ENCODE data around the gene YARS2. TPM values are rescaled to one million over a fixed set of nuclear protein-coding genes. Genes with fewer than 3 reads are reported as not detected.

Gene YARS2
- total RNA-seq, 1 donor from 2014 or later = 10.0 TPM

DNA sequence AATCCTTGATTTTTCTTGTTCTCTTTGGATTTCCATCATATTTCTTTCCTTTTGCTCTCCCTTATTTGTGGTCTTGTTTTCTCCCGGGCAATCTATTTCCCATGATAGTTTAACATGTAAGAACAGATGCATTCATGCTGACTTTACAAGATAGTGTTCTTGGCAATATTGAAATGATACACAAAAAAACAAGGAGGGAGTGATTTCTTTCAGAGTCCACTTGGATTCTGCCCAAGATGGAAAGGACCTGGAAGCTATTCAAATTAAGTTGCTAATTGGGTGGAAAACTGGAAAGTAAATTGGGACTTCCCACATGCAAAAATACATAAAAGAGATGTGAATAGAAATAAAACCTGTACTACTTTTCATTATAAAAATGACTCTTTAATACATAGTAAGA is 14.4 kb upstream of the YARS2 start:
- Mint-ChIP-seq H3K27ac (ENCODE audit: unreplicated experiment) (no peak overlapping the region), H3K9me3 (ENCODE audit: unreplicated experiment) (no peaks in the 10 kb centered on the region), H3K36me3 (ENCODE audit: unreplicated experiment) (peaks cover 3% of the 10 kb centered on the region), H3K4me3 (ENCODE audit: unreplicated experiment) (no peak overlapping the region), H3K4me1 (ENCODE audit: low read depth, unreplicated experiment) (peaks cover 6% of the 10 kb centered on the region), H3K27me3 (ENCODE audit: unreplicated experiment) (no peaks in the 10 kb centered on the region)
- TF ChIP-seq, protein P1, sequence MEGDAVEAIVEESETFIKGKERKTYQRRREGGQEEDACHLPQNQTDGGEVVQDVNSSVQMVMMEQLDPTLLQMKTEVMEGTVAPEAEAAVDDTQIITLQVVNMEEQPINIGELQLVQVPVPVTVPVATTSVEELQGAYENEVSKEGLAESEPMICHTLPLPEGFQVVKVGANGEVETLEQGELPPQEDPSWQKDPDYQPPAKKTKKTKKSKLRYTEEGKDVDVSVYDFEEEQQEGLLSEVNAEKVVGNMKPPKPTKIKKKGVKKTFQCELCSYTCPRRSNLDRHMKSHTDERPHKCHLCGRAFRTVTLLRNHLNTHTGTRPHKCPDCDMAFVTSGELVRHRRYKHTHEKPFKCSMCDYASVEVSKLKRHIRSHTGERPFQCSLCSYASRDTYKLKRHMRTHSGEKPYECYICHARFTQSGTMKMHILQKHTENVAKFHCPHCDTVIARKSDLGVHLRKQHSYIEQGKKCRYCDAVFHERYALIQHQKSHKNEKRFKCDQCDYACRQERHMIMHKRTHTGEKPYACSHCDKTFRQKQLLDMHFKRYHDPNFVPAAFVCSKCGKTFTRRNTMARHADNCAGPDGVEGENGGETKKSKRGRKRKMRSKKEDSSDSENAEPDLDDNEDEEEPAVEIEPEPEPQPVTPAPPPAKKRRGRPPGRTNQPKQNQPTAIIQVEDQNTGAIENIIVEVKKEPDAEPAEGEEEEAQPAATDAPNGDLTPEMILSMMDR (IDR thresholded peaks at IDR 0.05; ENCODE audit: partially characterized antibody, unreplicated experiment) = no peak
- DNase-seq = no peak

DNA sequence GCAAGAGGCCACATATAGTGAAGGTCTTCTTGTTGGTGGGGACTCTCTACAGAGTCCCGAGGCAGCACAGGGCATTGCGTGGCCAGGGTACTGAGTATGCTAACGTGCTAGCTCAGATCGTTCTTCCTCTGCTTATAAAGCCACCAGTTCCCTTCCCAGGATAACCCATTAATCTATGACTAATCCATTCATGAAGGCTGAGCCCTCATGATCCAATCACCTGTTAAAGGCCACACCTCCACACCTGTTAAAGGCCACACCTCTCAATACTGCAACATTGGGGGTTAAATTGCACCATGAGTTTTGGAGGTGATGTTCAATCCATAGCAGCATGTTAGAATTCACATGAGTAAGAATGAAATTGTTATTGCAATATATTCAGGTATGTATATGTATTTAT is 12.8 kb upstream of the YARS2 start:
- Mint-ChIP-seq H3K27ac (ENCODE audit: unreplicated experiment) (no peak overlapping the region), H3K36me3 (ENCODE audit: unreplicated experiment) (peaks cover 3% of the 10 kb centered on the region), H3K4me3 (ENCODE audit: unreplicated experiment) (no peak overlapping the region), H3K27me3 (ENCODE audit: unreplicated experiment) (no peaks in the 10 kb centered on the region), H3K9me3 (ENCODE audit: unreplicated experiment) (no peaks in the 10 kb centered on the region), H3K4me1 (ENCODE audit: low read depth, unreplicated experiment) (peaks cover 6% of the 10 kb centered on the region)
- DNase-seq = no peak
- TF ChIP-seq, protein P1 (IDR thresholded peaks at IDR 0.05; ENCODE audit: partially characterized antibody, unreplicated experiment) = no peak

DNA sequence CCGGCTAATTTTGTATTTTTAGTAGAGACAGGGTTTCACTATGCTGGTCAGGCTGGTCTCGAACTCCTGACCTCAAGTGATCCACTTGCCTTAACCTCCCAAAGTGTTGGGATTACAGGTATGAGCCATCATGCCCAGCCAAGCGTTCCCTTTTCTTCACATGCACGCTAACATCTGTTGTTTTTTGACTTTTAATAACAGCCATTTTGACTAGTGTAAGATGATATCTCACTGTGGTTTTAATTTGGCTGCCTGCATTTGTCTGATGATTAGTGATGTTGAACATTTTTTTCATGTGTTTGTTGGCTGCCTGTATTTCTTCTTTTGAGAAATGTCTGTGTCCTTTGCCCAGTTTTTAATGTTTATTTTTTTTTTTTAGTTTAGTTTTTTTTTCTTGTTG is 10.2 kb upstream of the YARS2 start:
- Mint-ChIP-seq H3K4me3 (ENCODE audit: unreplicated experiment) (no peak overlapping the region), H3K36me3 (ENCODE audit: unreplicated experiment) (peaks cover 3% of the 10 kb centered on the region), H3K4me1 (ENCODE audit: low read depth, unreplicated experiment) (peaks cover 6% of the 10 kb centered on the region), H3K27me3 (ENCODE audit: unreplicated experiment) (no peaks in the 10 kb centered on the region), H3K9me3 (ENCODE audit: unreplicated experiment) (no peaks in the 10 kb centered on the region), H3K27ac (ENCODE audit: unreplicated experiment) (no peak overlapping the region)
- no peak for DNase-seq
- TF ChIP-seq, protein P1 (IDR thresholded peaks at IDR 0.05; ENCODE audit: partially characterized antibody, unreplicated experiment) = no peak

DNA sequence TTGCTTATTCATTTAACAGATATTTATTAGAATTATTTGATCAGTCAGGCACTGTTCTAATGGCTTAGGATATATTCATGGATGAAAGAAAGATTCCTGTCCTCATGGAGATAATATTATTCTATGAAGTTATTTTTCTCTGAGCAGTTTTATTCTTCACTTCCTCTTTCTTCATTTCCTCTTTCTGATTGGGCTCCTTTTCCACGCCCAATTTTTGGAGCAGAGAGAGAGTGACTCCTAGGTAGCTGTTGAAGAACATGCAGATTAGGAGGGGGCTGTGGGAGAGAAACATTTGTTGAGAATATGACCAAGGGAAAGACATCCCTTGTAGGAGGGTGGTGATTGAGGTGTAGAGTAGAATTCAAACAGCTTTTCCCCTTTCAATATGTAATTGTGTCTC is 6.0 kb upstream of the YARS2 start:
- Mint-ChIP-seq H3K9me3 (ENCODE audit: unreplicated experiment) (no peaks in the 10 kb centered on the region), H3K4me1 (ENCODE audit: low read depth, unreplicated experiment) (no peaks in the 10 kb centered on the region), H3K27me3 (ENCODE audit: unreplicated experiment) (peaks cover 2% of the 10 kb centered on the region), H3K4me3 (ENCODE audit: unreplicated experiment) (no peak overlapping the region), H3K36me3 (ENCODE audit: unreplicated experiment) (no peaks in the 10 kb centered on the region), H3K27ac (ENCODE audit: unreplicated experiment) (no peak overlapping the region)
- no peak for DNase-seq
- TF ChIP-seq, protein P1 (IDR thresholded peaks at IDR 0.05; ENCODE audit: partially characterized antibody, unreplicated experiment) = no peak

DNA sequence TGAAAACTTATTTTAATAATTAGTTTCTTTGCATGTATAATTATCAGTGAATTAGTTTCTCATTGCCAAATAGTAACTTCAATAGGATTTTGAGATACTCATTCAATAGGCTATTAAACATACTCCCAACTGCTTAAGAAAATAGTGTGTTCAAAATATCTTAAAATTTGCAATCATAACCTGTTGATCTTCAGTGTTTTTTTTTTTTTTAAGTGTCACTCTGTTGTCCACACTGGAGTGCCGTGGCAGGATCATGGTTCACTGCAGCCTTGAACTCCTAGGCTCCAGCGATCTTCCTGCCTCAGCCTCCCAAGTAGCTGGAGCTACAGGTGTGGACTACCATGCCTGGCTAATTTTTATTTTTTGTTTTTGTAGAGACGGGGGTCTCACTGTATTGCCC is 1.5 kb upstream of the YARS2 start:
- peaks cover 4% of the 10 kb centered on the region for H3K27me3 Mint-ChIP-seq (ENCODE audit: unreplicated experiment)
- TF ChIP-seq, protein P1 (IDR thresholded peaks at IDR 0.05; ENCODE audit: partially characterized antibody, unreplicated experiment) = no peak
- H3K36me3 Mint-ChIP-seq (ENCODE audit: unreplicated experiment) = no peaks in the 10 kb centered on the region
- no peak overlapping the region for H3K27ac Mint-ChIP-seq (ENCODE audit: unreplicated experiment)
- H3K4me1 Mint-ChIP-seq (ENCODE audit: low read depth, unreplicated experiment) = peaks cover 10% of the 10 kb centered on the region
- DNase-seq = no peak
- H3K9me3 Mint-ChIP-seq (ENCODE audit: unreplicated experiment) = peaks cover 4% of the 10 kb centered on the region
- H3K4me3 Mint-ChIP-seq (ENCODE audit: unreplicated experiment) = no peak overlapping the region

Measured in glutamatergic neuron (in vitro differentiated cells).